ENCODE data around the gene RFTN1. TPM values are rescaled to one million over a fixed set of nuclear protein-coding genes. Genes with fewer than 3 reads are reported as not detected.

RFTN1 gene
- total RNA-seq, 2 experiments from 2014 or later: 55.7 to 56.4 TPM

- Mint-ChIP-seq H3K9me3 (no peaks in the 10 kb centered on the region), H3K4me1 (ENCODE audit: low read depth) (peaks cover 97% of the 10 kb centered on the region), H3K27me3 (no peaks in the 10 kb centered on the region), H3K4me3 (peak overlapping the region; percentile 91), H3K36me3 (ENCODE audit: low read depth) (peaks cover 97% of the 10 kb centered on the region), H3K27ac (peak overlapping the region; percentile 96)
- ATAC-seq (ENCODE audit: poor library complexity) (peak; percentile 73), DNase-seq (peak; percentile 43 to 90 (median 52))
- TF ChIP-seq CTCF (IDR thresholded peaks at IDR 0.05): no peak
- intact Hi-C loops (cut with DNase I, micrococcal nuclease): loop anchor here (1.0 to 5.0 kb wide), 6 partner anchors 8 to 212 kb away; partner anchors contain the start of gene RFTN1 (in 1 of the 2)
- peaks cover 77% of the 10 kb centered on the region for H3K36me3 ChIP-seq (ENCODE audit: insufficient read depth, low read length)
- CTCF ChIA-PET: interaction anchor here (0.7 to 6.4 kb wide), 8 partner anchors 9 to 250 kb away, joined by 3 to 56 read pairs (median 4); no protein-coding TSS in a partner anchor
- no peaks in the 10 kb centered on the region for H3K9me3 ChIP-seq (ENCODE audit: control insufficient read depth in 1 of 2, insufficient read depth in 1 of 2, low read length in 2 of 2)
- H3K27me3 ChIP-seq (ENCODE audit: control insufficient read depth in 1 of 2, insufficient read depth in 2 of 2, low read length in 2 of 2): no peaks in the 10 kb centered on the region
- peak overlapping the region; percentile 63 to 81 for H3K27ac ChIP-seq (ENCODE audit: low read depth in 1 of 2, low read length in 2 of 2)
- POLR2A ChIA-PET: interaction anchor here (0.8 to 11.0 kb wide), 17 partner anchors 9 to 699 kb away, joined by 3 to 268 read pairs (median 7); partner anchors contain the start of genes BTD, DPH3, HACL1 and OXNAD1
- peak overlapping the region; percentile 33 for H3K4me3 ChIP-seq (ENCODE audit: low read length)
- peaks cover 71% of the 10 kb centered on the region for H3K4me1 ChIP-seq (ENCODE audit: insufficient read depth, low read length)
Measured at GRCh38 chr3:16300881-16301359, 212.6 kb downstream of the RFTN1 start.

- no peak for TF ChIP-seq CTCF (IDR thresholded peaks at IDR 0.05)
- H3K9me3 Mint-ChIP-seq: no peaks in the 10 kb centered on the region
- Histone ChIP-seq H3K27ac (ENCODE audit: low read depth in 1 of 2, low read length in 2 of 2) (peak overlapping the region; percentile 63 to 81), H3K4me3 (ENCODE audit: low read length) (peak overlapping the region; percentile 33), H3K9me3 (ENCODE audit: control insufficient read depth in 1 of 2, insufficient read depth in 1 of 2, low read length in 2 of 2) (no peaks in the 10 kb centered on the region), H3K36me3 (ENCODE audit: insufficient read depth, low read length) (peaks cover 77% of the 10 kb centered on the region), H3K27me3 (ENCODE audit: control insufficient read depth in 1 of 2, insufficient read depth in 2 of 2, low read length in 2 of 2) (no peaks in the 10 kb centered on the region), H3K4me1 (ENCODE audit: insufficient read depth, low read length) (peaks cover 70% of the 10 kb centered on the region)
- peak; percentile 22 for ATAC-seq (ENCODE audit: poor library complexity)
- intact Hi-C loops (cut with DNase I, micrococcal nuclease): loop anchor here (2.0 to 5.0 kb wide), 4 partner anchors 14 to 212 kb away; partner anchors contain the start of gene RFTN1 (in 1 of the 2)
- H3K36me3 Mint-ChIP-seq (ENCODE audit: low read depth): peaks cover 97% of the 10 kb centered on the region
- H3K27me3 Mint-ChIP-seq: no peaks in the 10 kb centered on the region
- POLR2A ChIA-PET: interaction anchor here (1.0 to 11.0 kb wide), 12 partner anchors 8 to 699 kb away, joined by 3 to 268 read pairs (median 10); partner anchors contain the start of genes BTD, DPH3, HACL1 and OXNAD1
- peaks cover 97% of the 10 kb centered on the region for H3K4me1 Mint-ChIP-seq (ENCODE audit: low read depth)
- peak overlapping the region; percentile 91 for H3K4me3 Mint-ChIP-seq
- H3K27ac Mint-ChIP-seq: peak overlapping the region; percentile 96
- CTCF ChIA-PET: interaction anchor here (0.7 to 6.4 kb wide), 7 partner anchors 9 to 250 kb away, joined by 3 to 56 read pairs (median 4); no protein-coding TSS in a partner anchor
- peak in 3 of 14 experiments; percentile 51 to 60 (median 51) for DNase-seq
Measured at GRCh38 chr3:16300307-16300706, 213.2 kb downstream of the RFTN1 start.

- Mint-ChIP-seq H3K36me3 (ENCODE audit: low read depth) (peaks cover 97% of the 10 kb centered on the region), H3K4me3 (peak overlapping the region; percentile 91), H3K27me3 (no peaks in the 10 kb centered on the region), H3K4me1 (ENCODE audit: low read depth) (peaks cover 97% of the 10 kb centered on the region), H3K27ac (peak overlapping the region; percentile 96), H3K9me3 (no peaks in the 10 kb centered on the region)
- POLR2A ChIA-PET: interaction anchor here (1.7 to 11.0 kb wide), 6 partner anchors 8 to 213 kb away, joined by 7 to 268 read pairs (median 32); no protein-coding TSS in a partner anchor
- H3K9me3 ChIP-seq (ENCODE audit: control insufficient read depth in 1 of 2, insufficient read depth in 1 of 2, low read length in 2 of 2): no peaks in the 10 kb centered on the region
- no peak overlapping the region for H3K4me3 ChIP-seq (ENCODE audit: low read length)
- ATAC-seq (ENCODE audit: poor library complexity): no peak
- no peak for TF ChIP-seq CTCF (IDR thresholded peaks at IDR 0.05)
- H3K27ac ChIP-seq (ENCODE audit: low read depth in 1 of 2, low read length in 2 of 2): peak overlapping the region; percentile 63 to 81
- H3K27me3 ChIP-seq (ENCODE audit: control insufficient read depth in 1 of 2, insufficient read depth in 2 of 2, low read length in 2 of 2): no peaks in the 10 kb centered on the region
- H3K36me3 ChIP-seq (ENCODE audit: insufficient read depth, low read length): peaks cover 77% of the 10 kb centered on the region
- CTCF ChIA-PET: interaction anchor here (1.4 to 2.6 kb wide), 2 partner anchors 11 to 20 kb away, joined by 4 to 11 read pairs; no protein-coding TSS in a partner anchor
- peaks cover 69% of the 10 kb centered on the region for H3K4me1 ChIP-seq (ENCODE audit: insufficient read depth, low read length)
- intact Hi-C loops (cut with DNase I, micrococcal nuclease): loop anchor here (2.0 to 5.0 kb wide), 4 partner anchors 13 to 213 kb away; partner anchors contain the start of gene RFTN1 (in 1 of the 2)
- DNase-seq: peak in 1 of 14 experiments; percentile 17
Measured at GRCh38 chr3:16299746-16300145, 213.8 kb downstream of the RFTN1 start.

Measured in CD4-positive, alpha-beta T cell (primary cell).